ENCODE data around the gene LIPI.

DNA sequence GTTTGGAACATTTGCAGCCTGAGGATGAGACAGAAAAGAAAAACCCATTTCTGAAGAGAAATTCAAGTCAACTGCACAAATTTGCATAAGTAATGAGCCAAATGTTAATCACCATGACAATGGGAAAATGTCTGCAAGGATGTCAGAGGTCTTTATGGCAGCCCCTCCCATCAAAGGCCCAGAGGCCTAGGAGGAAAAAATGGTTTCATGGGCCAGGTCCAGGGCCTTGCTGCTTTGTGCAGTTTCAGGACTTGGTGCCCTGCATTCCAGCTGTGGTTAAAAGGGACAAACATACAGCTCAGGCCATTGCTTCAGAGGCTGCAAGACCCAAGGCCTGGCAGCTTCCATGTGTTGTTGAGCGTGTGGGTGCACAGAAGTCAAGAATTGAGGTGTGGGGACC lies 18.6 kb upstream of the LIPI start:
- TF ChIP-seq ZNF560 (tag by site-specific recombination; IDR thresholded peaks at IDR 0.05; ENCODE audit: borderline replicate concordance) (no peak), RBAK (tag by site-specific recombination; IDR thresholded peaks at IDR 0.05) (no peak)
